Thymus (tissue), 11 donors: ENCODE data around the gene POLD2. TPM values are rescaled to one million over a fixed set of nuclear protein-coding genes. Genes with fewer than 3 reads are reported as not detected.

ENCODE experiments used
- DNase-seq, 9 donors: peaks; one replicate each; pipeline ENCODE4 v3.0.0-alpha.2; 2013; ENCODE audit warnings: low spot score in 9 of 9, low read depth in 6 of 9, missing footprints in 1 of 9
- H3K27ac ChIP-seq, 2 donors: one replicate each; pipeline ENCODE4 v1.5.1; 2013; ENCODE audit warnings: control low read depth in 1 of 2, low read depth in 1 of 2, low read length in 1 of 2, mild to moderate bottlenecking in 1 of 2, moderate library complexity in 1 of 2
- H3K27me3 ChIP-seq, 2 donors: one replicate each; pipeline ENCODE4 v1.5.1; 2013; ENCODE audit warnings: low read length in 1 of 2; ENCODE audit not compliant: control insufficient read depth in 2 of 2, insufficient read depth in 1 of 2
- H3K36me3 ChIP-seq, 2 donors: one replicate each; pipeline ENCODE4 v1.5.1; 2013; ENCODE audit warnings: low read length in 1 of 2, mild to moderate bottlenecking in 1 of 2, moderate library complexity in 1 of 2; ENCODE audit not compliant: control insufficient read depth in 2 of 2, insufficient read depth in 2 of 2
- H3K4me1 ChIP-seq, 2 donors: one replicate each; pipeline ENCODE4 v1.5.1; 2013; ENCODE audit warnings: low read length in 2 of 2; ENCODE audit not compliant: control insufficient read depth in 2 of 2, insufficient read depth in 2 of 2
- H3K4me3 ChIP-seq, 2 donors: one replicate each; pipeline ENCODE4 v1.5.1; 2013; ENCODE audit warnings: low read length in 2 of 2, control low read depth in 1 of 2, mild to moderate bottlenecking in 1 of 2
- H3K9me3 ChIP-seq, 2 donors: one replicate each; pipeline ENCODE4 v1.5.1; 2013; ENCODE audit warnings: low read length in 1 of 2, mild to moderate bottlenecking in 1 of 2; ENCODE audit not compliant: control insufficient read depth in 2 of 2, insufficient read depth in 1 of 2
- WGBS: extraction: QIAGEN DNeasy Blood & Tissue Kit; methylation state at CpG from one replicate; pipeline ENCODE4 v1.1.7; 2013; 5-methylcytosine and 5-hydroxymethylcytosine counted together
- polyA plus RNA-seq: library from polyadenylated mRNA; stranded (reverse); fragments of 200-250 nt; gene quantifications from one replicate; pipeline ENCODE4 v1.2.3, GENCODE V29; 2013
- total RNA-seq: library from RNA; stranded (reverse); fragments of 120-200 nt; gene quantifications from one replicate; pipeline ENCODE4 v1.2.4, GENCODE V29; 2013
- donor health status: healthy.

POLD2 gene
- total and polyA plus RNA-seq, 2 donors = 44.0 to 79.6 TPM

DNA sequence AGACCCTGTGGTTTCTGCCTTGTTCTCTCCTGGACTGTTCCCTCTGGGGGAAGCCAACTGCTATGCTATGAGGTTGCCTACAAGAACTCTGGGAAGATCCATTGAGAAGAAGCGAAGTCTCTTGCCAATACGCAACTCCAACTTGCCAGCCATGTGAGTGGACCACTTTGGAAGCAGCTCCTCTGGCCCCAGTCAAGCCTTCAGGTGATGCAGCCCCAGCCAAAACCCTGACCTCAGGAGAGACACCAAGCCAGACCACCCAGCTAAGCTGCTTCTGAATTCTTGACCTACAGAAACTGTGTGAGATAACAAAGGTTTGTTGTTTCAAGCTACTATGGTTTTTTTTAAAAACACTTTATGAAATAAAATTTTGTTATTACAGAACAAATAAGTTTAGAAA, 38.0 kb upstream of the POLD2 start:
- H3K27me3 ChIP-seq = no peaks in the 10 kb centered on the region
- no peak overlapping the region for H3K27ac ChIP-seq
- no peaks in the 10 kb centered on the region for H3K9me3 ChIP-seq
- H3K4me1 ChIP-seq = no peaks in the 10 kb centered on the region
- no peaks in the 10 kb centered on the region for H3K36me3 ChIP-seq
- no peak for DNase-seq
- WGBS = 97% methylated on average over 2 of the region's 2 CpGs
- H3K4me3 ChIP-seq = no peak overlapping the region

DNA sequence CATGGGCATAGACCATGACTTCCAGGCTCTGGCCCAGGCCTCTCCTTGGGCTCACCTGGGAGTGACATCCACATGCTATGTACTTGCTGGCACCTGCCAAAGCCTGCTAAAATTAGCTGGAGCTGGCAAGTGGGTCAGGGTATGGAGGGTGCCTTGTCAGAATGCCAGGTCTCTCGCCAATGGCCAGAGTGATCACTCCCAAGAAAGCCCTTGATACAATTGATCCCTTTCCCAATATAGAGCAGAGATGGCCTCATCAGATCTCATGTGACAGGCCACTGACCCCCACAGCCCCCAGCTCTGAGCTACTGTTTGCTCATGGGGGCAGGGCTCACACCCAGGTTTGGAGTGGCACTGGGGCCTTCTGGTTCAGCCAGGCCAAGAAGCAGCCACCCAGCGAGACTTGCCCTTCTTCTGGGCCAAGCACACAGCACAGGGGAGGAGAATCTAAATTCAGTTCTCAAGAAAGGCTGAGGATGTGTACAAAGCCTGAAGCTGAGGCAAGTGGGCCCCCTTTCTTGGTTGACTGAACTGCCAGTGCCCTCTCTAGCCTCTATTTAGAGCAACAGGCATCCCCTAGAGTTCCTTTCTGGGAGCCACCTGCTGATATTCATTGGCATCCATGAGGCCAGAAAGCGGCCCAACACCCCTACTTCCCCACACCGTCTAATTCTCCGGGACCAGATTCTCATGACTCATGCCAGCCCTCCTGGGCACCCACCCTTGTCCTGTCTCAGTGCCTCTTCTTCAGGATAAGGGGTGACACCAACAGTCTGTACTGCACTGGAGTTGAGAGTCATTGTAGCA, 36.7 kb upstream of the POLD2 start:
- H3K27me3 ChIP-seq = no peaks in the 10 kb centered on the region
- DNase-seq = no peak
- no peaks in the 10 kb centered on the region for H3K4me1 ChIP-seq
- WGBS = 94% methylated on average over 5 of the region's 5 CpGs
- H3K9me3 ChIP-seq = no peaks in the 10 kb centered on the region
- H3K27ac ChIP-seq = no peak overlapping the region
- no peaks in the 10 kb centered on the region for H3K36me3 ChIP-seq
- no peak overlapping the region for H3K4me3 ChIP-seq

DNA sequence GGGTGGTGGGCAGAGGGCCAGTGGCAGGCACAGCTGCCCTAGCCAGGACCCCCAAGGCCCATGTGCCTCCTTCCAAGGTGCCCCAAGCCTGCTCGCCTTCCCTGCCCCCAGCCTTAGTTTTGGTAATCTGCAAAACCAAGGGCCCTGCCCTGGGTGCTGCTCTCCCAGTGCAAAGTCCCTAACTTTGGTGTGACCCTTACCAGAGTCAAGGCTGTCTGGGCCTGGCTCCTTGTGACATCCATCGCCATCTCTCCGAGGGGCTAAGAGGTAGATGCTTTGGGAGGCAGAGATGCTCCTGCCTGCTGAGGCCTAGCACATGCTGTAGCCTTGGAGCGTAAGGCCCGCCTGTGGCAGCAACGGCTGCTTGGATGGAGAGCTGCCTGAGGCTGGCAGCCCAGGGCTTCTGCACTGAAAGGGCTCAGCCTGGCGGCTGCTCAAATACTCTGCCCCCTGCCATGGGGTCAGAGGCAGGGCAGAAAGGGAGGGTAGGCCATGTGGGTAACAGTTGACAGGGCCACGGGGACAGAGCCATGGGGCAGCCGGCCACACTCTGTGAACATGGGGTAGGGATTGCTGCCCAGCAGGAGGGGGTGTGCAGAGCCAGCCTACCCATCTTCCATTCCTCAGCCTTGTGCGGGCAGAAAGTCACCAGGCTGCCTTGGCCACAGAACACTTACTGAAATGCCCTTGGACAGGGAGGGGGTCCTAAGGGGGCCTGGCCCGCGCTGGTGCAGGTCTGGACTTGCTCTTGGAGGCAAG, 35.7 kb upstream of the POLD2 start:
- 97% methylated on average over 12 of the region's 12 CpGs for whole genome bisulfite sequencing
- H3K36me3 ChIP-seq = no peaks in the 10 kb centered on the region

DNA sequence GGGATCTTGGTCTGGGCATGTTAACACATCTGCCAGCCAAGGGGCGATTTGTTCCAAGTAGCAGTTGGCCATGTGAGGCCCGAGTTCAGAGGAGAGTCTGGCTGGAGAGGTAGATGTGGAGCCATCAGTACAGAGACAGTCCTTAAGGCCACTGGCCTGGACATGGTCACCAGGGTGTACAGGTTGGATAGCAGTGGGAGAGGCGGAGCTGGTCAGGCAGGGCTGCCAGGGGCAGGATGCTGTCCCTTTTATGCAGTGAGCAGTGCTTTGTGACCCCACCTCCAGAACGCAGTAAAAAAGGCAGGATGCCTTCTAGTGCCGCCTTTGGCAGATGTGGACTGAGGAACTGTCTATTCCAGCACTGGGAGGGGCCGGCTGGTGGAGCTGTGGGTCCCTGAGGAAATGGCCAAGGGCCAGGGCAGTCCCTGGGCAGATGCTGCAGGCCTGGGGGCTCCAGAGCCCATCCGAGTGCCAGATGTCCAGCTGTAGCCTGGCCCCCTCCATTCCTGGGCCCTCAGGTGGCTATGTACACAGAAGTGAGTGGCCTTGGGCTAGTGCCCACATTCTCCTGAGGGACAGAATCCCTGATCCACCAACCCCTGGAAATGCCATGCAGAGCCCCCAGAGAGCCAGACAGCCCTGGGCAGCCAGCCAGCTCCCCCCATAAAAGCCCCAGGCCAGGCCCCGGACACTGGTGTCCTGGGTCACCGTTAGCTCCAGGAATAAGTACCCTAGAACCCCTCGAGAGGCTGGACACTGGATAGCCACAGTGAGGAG, 34.9 kb upstream of the POLD2 start:
- H3K9me3 ChIP-seq = no peaks in the 10 kb centered on the region
- no peak overlapping the region for H3K27ac ChIP-seq
- DNase-seq = no peak
- H3K4me1 ChIP-seq = no peaks in the 10 kb centered on the region
- WGBS = 96% methylated on average over 10 of the region's 10 CpGs
- no peaks in the 10 kb centered on the region for H3K27me3 ChIP-seq
- H3K4me3 ChIP-seq = no peak overlapping the region
- no peaks in the 10 kb centered on the region for H3K36me3 ChIP-seq

More for the DNA sequence above, 35.7 kb upstream of the POLD2 start:
- Histone ChIP-seq H3K4me1 (no peaks in the 10 kb centered on the region), H3K27ac (no peak overlapping the region), H3K27me3 (no peaks in the 10 kb centered on the region), H3K4me3 (no peak overlapping the region), H3K9me3 (no peaks in the 10 kb centered on the region)
- no peak for DNase-seq

DNA sequence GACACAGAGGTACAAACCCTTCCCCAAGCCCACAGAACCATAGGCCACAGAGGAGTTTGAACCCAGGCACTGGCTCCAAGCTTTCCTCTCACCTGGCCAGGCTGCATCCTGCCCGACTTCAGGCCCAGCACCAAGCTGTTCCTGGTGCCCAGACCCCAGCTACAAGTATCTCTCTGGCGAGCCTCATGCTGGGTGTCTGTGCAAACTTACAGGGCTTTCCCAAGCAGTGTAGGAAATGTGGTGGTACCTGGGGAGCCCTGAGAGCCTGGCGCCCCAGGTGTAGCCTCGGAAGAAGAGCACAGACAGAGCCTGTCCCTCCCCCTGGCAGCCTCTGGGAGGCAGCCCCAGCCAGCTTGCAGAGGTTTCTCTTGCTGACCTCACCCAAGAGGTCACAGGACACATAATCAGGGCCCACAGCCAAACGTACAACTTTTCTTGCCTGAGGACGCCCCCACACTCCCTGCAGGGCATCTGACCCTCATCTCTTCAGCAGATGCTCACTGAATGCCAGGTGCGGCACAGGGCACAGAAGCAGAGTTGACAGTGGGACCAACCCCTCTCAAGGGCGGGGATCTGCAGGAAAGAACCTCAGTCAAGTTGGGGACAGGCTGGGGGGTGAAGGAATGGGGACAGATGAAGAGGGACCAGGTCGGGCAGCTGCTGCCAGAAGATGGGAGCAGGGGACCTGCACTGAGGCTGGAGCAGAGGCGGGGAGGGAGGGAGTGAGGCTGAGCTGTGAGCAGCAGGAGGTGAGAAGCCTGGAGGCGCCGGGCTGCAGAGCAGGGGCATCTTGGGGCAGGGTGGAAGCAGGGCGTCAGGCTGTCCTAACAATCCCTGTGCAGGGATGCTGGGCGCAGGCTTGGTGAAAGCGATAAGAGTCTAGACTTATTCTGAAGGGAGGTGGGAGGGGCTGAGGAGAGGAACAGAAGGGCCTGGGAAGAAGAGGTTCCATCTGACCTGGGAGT, 34.0 kb upstream of the POLD2 start:
- H3K4me1 ChIP-seq = no peaks in the 10 kb centered on the region
- H3K36me3 ChIP-seq = no peaks in the 10 kb centered on the region
- no peak for DNase-seq
- H3K4me3 ChIP-seq = no peak overlapping the region
- WGBS = 95% methylated on average over 15 of the region's 15 CpGs
- no peaks in the 10 kb centered on the region for H3K27me3 ChIP-seq
- no peak overlapping the region for H3K27ac ChIP-seq
- H3K9me3 ChIP-seq = no peaks in the 10 kb centered on the region

DNA sequence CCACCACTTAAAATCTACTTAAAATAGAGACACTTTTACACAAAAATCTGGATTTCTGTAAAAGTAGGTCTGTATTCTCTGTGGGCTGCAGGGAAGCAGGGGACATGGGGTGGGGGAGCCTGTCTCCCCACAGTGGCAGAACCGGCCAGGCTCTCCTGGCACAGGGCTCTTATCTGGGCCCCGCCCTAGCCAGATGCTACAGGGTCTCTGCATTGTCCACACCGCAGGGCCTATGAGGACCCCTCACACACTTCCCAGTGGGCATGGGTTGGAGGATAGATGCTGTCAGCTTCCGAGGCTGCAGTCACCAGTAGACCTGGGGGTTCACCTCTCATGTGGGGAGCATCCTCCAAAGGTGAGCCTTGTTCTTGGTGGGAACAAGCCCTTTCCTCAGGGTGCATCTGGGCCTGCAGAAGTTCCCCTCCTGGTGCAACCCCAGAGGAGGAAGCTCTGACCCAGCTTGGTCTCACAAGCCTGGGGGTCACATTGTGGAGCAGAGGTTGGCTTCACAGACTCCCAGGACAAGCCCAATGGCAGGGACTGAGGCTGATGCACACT, 33.2 kb upstream of the POLD2 start:
- Histone ChIP-seq H3K4me1 (peaks cover 0 to 3% of the 10 kb centered on the region in 2 donors), H3K4me3 (no peak overlapping the region), H3K27me3 (no peaks in the 10 kb centered on the region), H3K27ac (no peak overlapping the region), H3K36me3 (no peaks in the 10 kb centered on the region), H3K9me3 (no peaks in the 10 kb centered on the region)
- no peak for DNase-seq
- WGBS = 95% methylated on average over 4 of the region's 4 CpGs

DNA sequence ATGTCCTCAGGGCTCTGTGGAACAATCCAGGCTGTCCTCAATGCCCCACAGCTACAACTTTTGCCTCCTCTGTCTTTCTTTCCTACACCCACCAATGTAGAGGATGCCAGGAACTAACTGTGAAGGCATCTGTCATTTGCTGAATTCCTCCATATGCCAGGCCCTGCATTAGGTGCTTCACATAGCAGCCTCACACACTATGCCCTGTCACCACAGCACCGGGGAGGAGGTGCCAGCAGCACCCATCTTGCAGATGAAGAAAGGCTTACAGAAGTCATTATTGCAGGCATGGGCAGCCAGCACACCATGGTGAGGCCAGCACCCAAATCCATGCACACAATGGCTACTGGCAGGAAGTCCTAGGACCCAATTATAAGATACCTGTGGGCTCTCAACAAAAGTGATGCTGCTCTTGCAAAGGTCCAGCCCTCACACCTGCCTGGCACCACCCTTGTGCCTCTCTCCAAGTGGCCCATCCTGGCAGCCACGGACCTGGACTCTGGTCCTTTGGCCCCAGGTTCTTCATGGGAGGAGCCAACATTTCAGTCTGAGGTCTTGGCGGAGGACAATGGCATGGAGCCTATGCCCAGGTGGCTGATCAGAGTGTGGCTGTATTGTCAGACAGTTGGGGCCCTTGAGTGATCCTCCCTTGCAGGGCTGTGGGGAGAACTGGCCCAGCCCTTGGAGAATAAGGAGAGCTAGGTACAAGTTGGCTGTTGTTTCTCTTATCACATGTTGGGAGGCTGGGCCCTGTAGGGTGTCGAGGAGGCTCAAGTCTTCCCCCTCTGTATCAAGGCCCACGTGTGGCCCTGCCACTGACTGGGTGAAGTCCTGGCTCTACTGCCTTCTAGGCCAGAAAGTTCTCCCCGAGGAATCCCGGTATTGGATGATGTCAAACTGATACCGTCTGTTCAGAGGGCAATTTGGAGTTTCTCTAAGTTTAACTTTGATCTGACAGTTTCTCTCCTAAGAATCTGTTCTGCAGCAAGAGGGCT, 32.1 kb upstream of the POLD2 start:
- no peak overlapping the region for H3K27ac ChIP-seq
- no peak overlapping the region for H3K4me3 ChIP-seq
- H3K4me1 ChIP-seq = peaks cover 6 to 13% of the 10 kb centered on the region in 2 donors
- no peak for DNase-seq
- no peaks in the 10 kb centered on the region for H3K36me3 ChIP-seq
- WGBS = 96% methylated on average over 8 of the region's 8 CpGs
- H3K9me3 ChIP-seq = no peaks in the 10 kb centered on the region
- H3K27me3 ChIP-seq = no peaks in the 10 kb centered on the region
